GM12878 (cell line): ENCODE data around the gene CDC25C.

Experiments used
- POLR2A ChIP-seq: IDR thresholded peaks from 2 replicates; pipeline ENCODE4 v1.6.1; 2011; ENCODE audit warnings: low read depth, mild to moderate bottlenecking, low read length
- RBBP5 ChIP-seq: fragments of 200-600 bp; sonication (generic); conservative IDR thresholded peaks from 2 replicates; pipeline ENCODE4 v1.6.1; 2016
- TF ChIP-seq, protein P1 (sequence below): IDR thresholded peaks from 2 replicates; pipeline ENCODE4 v1.6.1; 2012; ENCODE audit warnings: low read depth, low read length, improper control_type of control experiment

DNA sequence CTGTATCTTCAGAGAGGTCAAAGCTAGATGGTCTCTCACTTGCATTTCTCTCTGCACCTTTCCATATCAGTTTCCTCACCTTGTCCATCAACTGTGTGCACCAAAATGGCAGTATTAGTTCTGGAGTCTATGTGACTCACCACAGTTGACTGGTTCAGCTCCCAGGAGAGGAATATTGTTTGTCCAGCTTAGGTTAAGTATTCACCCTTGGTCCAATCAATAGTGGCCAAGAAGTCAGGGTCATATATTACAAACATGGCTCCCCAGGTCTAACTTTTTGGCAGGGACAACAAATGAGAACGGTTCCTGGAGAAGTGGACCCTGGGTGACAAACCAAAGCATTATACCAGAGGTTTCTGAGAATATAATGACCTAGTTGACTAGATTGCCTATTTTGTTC is 93.6 kb downstream of the CDC25C start:
- TF ChIP-seq RBBP5 (no peak), POLR2A (no peak)
- TF ChIP-seq, protein P1, sequence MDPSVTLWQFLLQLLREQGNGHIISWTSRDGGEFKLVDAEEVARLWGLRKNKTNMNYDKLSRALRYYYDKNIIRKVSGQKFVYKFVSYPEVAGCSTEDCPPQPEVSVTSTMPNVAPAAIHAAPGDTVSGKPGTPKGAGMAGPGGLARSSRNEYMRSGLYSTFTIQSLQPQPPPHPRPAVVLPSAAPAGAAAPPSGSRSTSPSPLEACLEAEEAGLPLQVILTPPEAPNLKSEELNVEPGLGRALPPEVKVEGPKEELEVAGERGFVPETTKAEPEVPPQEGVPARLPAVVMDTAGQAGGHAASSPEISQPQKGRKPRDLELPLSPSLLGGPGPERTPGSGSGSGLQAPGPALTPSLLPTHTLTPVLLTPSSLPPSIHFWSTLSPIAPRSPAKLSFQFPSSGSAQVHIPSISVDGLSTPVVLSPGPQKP, result no peak
